ENCODE measurements around the gene OAS1.

Gene OAS1

DNA sequence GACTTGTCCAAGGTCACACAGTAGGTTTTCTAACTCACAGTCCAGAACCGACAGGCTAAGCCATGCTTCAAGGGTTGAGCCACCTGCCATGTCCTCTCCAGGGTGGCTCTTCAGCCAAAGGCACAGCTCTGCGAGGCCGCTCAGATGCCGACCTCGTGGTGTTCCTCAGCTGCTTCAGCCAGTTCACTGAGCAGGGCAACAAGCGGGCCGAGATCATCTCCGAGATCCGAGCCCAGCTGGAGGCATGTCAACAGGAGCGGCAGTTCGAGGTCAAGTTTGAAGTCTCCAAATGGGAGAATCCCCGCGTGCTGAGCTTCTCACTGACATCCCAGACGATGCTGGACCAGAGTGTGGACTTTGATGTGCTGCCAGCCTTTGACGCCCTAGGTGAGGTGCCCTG is 58.9 kb downstream of the OAS1 start:
- no peak for TF ChIP-seq JUND (IDR thresholded peaks at IDR 0.05; ENCODE audit: low read depth)
- DNase-seq (ENCODE audit: low read depth in 1 of 2, low spot score in 1 of 2), result no peak
- in situ Hi-C loops (cut with HindIII; ENCODE audit: low pct_unique_long_range_greater_than_20kb, low sequenced_read_pairs), result no loop called here

DNA sequence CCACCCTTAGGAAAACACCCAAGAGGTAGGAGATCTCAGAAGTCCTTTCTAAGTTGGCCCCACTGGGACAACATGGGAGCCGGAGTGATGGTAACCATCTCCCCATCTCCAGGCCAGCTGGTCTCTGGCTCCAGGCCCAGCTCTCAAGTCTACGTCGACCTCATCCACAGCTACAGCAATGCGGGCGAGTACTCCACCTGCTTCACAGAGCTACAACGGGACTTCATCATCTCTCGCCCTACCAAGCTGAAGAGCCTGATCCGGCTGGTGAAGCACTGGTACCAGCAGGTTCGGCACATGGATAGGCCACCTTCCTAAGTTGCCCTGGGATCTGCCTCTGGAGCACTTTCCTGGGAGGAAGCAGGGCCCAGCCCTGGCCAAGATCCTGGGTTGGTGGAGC is 60.5 kb downstream of the OAS1 start:
- DNase-seq (ENCODE audit: low read depth in 1 of 2, low spot score in 1 of 2), result no peak
- no peak for TF ChIP-seq JUND (IDR thresholded peaks at IDR 0.05; ENCODE audit: low read depth)
- in situ Hi-C loops (cut with HindIII; ENCODE audit: low pct_unique_long_range_greater_than_20kb, low sequenced_read_pairs), result no loop called here

DNA sequence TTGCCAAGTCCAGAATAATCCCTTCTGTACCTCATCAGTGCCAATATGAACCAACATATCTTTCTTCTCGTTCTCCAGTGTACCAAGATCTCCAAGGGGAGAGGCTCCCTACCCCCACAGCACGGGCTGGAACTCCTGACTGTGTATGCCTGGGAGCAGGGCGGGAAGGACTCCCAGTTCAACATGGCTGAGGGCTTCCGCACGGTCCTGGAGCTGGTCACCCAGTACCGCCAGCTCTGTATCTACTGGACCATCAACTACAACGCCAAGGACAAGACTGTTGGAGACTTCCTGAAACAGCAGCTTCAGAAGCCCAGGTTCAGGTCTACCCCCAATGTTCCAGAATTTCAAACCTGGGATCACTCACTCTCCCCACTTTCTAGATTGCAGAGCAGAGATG is 61.1 kb downstream of the OAS1 start:
- no peak for TF ChIP-seq JUND (IDR thresholded peaks at IDR 0.05; ENCODE audit: low read depth)
- in situ Hi-C loops (cut with HindIII; ENCODE audit: low pct_unique_long_range_greater_than_20kb, low sequenced_read_pairs), result no loop called here
- no peak for DNase-seq (ENCODE audit: low read depth in 1 of 2, low spot score in 1 of 2)

All from T47D (cell line).